ENCODE data around the gene ZBTB40. TPM values are rescaled to one million over a fixed set of nuclear protein-coding genes. Genes with fewer than 3 reads are reported as not detected.

The ZBTB40 gene
- polyA plus RNA-seq, 3 donors, result 1.1 to 17.8 (median 1.3) TPM

GRCh38 chr1:22473952-22474351 lies 22.3 kb downstream of the ZBTB40 start:
- Histone ChIP-seq H3K4me2 (replicated peaks; ENCODE audit: extremely low read depth, low read length, poor library complexity, severe bottlenecking) (no peak overlapping the region), H3K9me3 (replicated peaks in 1 of 2; ENCODE audit: control insufficient read depth in 1 of 2, insufficient read depth in 1 of 2, low read length in 2 of 2) (no peaks in the 10 kb centered on the region), H3K4me3 (replicated peaks in 1 of 3; ENCODE audit: low read depth in 2 of 3, low read length in 3 of 3) (no peak overlapping the region), H2AFZ (ENCODE audit: insufficient read depth, low read depth, low read length, poor library complexity, severe bottlenecking) (no peak overlapping the region), H4K20me1 (ENCODE audit: insufficient read depth, low read length) (peaks cover 71% of the 10 kb centered on the region), H3K4me1 (ENCODE audit: control insufficient read depth in 1 of 2, insufficient read depth in 2 of 2, low read length in 2 of 2) (no peaks in the 10 kb centered on the region), H3K27me3 (ENCODE audit: control insufficient read depth in 2 of 2, insufficient read depth in 2 of 2, low read length in 2 of 2) (no peaks in the 10 kb centered on the region), H3K36me3 (replicated peaks in 1 of 2; ENCODE audit: control insufficient read depth in 1 of 2, insufficient read depth in 2 of 2, low read length in 2 of 2) (no peaks in the 10 kb centered on the region), H3K27ac (ENCODE audit: low read depth in 1 of 2, low read length in 2 of 2) (no peak overlapping the region), H3K79me2 (ENCODE audit: insufficient read depth, low read length) (peaks cover 51% of the 10 kb centered on the region), H3K9ac (ENCODE audit: insufficient read depth, low read length, poor library complexity, severe bottlenecking) (no peak overlapping the region)
- no peak for TF ChIP-seq CTCF (IDR thresholded peaks at IDR 0.05)
- WGBS (ENCODE audit: insufficient coverage), result 100% methylated on average over 2 of the region's 4 CpGs
- Mint-ChIP-seq H3K27ac (no peak overlapping the region), H3K4me3 (no peak overlapping the region), H3K4me1 (peaks cover 8% of the 10 kb centered on the region), H3K36me3 (peaks cover 8 to 14% of the 10 kb centered on the region in 2 donors), H3K9me3 (peaks cover 0 to 4% (median 0%) of the 10 kb centered on the region in 7 donors), H3K27me3 (ENCODE audit: low read depth in 3 of 3) (peaks cover 0 to 3% (median 0%) of the 10 kb centered on the region in 3 donors)
- no peak for DNase-seq
- intact Hi-C loops (cut with micrococcal nuclease), result no loop called here

- no peaks in the 10 kb centered on the region for H3K9me3 ChIP-seq (replicated peaks in 1 of 2; ENCODE audit: control insufficient read depth in 1 of 2, insufficient read depth in 1 of 2, low read length in 2 of 2)
- H3K4me1 ChIP-seq (ENCODE audit: control insufficient read depth in 1 of 2, insufficient read depth in 2 of 2, low read length in 2 of 2), result no peaks in the 10 kb centered on the region
- WGBS (ENCODE audit: insufficient coverage), result 85% methylated on average over 2 of the region's 5 CpGs
- no peak overlapping the region for H3K4me3 ChIP-seq (replicated peaks in 1 of 3; ENCODE audit: low read depth in 2 of 3, low read length in 3 of 3)
- peaks cover 50% of the 10 kb centered on the region for H4K20me1 ChIP-seq (ENCODE audit: insufficient read depth, low read length)
- peaks cover 38% of the 10 kb centered on the region for H3K79me2 ChIP-seq (ENCODE audit: insufficient read depth, low read length)
- Mint-ChIP-seq H3K4me1 (peaks cover 4% of the 10 kb centered on the region), H3K36me3 (peaks cover 11 to 17% of the 10 kb centered on the region in 2 donors), H3K27me3 (ENCODE audit: low read depth in 3 of 3) (no peaks in the 10 kb centered on the region), H3K27ac (no peak overlapping the region), H3K9me3 (peaks cover 0 to 11% (median 3%) of the 10 kb centered on the region in 7 donors), H3K4me3 (no peak overlapping the region)
- no peak for DNase-seq
- H3K4me2 ChIP-seq (replicated peaks; ENCODE audit: extremely low read depth, low read length, poor library complexity, severe bottlenecking), result no peak overlapping the region
- H3K27ac ChIP-seq (ENCODE audit: low read depth in 1 of 2, low read length in 2 of 2), result no peak overlapping the region
- intact Hi-C loops (cut with micrococcal nuclease), result no loop called here
- no peaks in the 10 kb centered on the region for H3K27me3 ChIP-seq (ENCODE audit: control insufficient read depth in 2 of 2, insufficient read depth in 2 of 2, low read length in 2 of 2)
- no peaks in the 10 kb centered on the region for H3K36me3 ChIP-seq (replicated peaks in 1 of 2; ENCODE audit: control insufficient read depth in 1 of 2, insufficient read depth in 2 of 2, low read length in 2 of 2)
- H2AFZ ChIP-seq (ENCODE audit: insufficient read depth, low read depth, low read length, poor library complexity, severe bottlenecking), result no peak overlapping the region
- TF ChIP-seq CTCF (IDR thresholded peaks at IDR 0.05), result no peak
- no peak overlapping the region for H3K9ac ChIP-seq (ENCODE audit: insufficient read depth, low read length, poor library complexity, severe bottlenecking)
These were observed 24.9 kb downstream of the ZBTB40 start for GRCh38 chr1:22476566-22476965.
